Fibroblast of upper back skin (primary cell): Measurements from ENCODE around the gene USB1.

ENCODE experiments used
- DNase-seq: peaks from one replicate; pipeline ENCODE4 v3.0.0-alpha.2; 2013

The USB1 gene

DNA sequence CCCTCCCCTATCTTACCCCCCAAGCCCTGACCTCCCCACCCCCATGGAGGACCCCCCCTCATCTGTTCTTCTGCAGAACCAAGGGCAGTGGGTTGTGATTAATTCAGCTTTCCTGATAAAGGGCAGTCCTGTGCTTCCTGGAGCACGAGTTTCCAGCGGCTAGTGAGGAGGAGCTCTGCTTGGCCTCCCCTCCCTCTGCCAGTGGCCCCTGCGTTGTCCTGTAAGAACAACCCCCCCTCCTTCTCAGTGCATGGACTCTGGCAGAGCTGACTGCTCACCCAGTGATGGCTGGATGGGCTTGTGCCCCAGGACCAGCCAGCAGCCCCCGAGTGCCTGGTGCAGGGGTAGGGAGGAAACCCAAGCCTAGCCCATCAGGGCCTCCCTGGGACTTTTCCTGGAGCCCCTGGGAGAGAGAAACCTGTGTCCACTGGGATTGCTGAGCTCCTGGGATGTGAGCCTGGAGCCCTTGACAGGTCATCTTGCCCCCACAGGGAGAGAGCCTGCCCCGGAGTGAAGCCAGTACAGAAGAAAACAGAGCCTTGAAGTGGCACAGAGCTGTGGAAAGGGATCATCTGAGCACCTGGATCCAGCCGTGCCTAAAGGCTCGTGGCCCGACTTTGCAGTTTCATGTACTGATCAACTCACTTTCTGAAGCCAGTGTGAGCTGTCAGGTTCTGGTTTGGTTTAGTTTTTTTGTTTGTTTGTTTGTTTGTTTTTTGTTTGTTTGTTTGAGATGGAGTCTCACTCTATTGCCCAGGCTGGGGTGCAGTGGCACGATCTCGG, 50.8 kb downstream of the USB1 start:
- DNase-seq: no peak

DNA sequence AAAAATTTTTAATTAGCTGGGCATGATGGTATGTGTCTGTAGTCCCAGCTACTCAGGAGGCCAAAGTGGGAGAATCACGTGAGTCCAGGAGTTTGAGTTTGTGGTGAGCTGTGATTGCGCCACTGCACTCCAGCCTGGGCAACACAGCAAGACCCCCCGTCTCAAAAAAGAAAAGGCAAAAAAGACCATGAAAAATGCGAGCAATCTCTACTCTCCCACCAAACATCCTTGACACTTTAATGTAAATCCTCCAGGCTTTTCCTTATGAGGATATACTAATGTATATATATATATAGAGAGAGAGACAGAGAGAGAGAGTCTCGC, 52.4 kb downstream of the USB1 start:
- DNase-seq: no peak

DNA sequence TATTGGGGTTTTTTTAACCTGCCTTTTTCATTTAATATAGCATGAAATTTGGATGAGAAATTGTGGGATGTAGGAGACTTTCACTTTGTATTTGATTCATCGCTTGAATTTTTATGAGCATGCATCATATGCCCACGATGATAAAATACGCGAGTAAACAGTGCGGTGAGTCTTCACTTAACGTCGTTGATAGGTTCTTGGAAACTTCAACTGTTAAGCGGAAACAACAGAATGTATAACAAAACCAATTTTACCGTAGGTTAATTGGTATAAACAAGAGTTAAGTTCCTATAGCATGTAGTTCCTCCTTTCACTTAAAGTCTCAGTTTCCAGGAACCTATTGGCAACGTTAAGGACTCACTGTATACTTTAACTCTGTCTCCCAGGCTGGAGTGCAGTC, 53.1 kb downstream of the USB1 start:
- DNase-seq: no peak

DNA sequence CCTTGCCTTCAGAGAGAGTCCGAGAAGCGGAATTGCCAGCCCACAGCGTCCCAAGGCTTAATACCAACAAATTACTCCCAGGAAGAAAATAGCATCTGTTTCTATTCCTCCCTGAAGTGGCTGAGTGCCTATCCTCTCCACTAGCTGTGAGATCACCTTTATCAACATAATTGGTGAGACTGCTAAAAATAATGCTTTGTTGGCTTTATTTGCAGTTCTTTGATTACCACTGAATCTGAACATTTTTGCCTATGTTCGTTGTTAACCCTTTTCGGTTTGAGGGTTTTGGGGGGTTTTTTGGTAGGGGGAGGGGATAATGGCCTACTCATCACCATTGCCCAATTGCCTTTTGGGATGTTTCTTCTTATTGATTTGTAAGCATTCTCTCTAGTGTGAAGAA, 55.4 kb downstream of the USB1 start:
- DNase-seq: no peak

DNA sequence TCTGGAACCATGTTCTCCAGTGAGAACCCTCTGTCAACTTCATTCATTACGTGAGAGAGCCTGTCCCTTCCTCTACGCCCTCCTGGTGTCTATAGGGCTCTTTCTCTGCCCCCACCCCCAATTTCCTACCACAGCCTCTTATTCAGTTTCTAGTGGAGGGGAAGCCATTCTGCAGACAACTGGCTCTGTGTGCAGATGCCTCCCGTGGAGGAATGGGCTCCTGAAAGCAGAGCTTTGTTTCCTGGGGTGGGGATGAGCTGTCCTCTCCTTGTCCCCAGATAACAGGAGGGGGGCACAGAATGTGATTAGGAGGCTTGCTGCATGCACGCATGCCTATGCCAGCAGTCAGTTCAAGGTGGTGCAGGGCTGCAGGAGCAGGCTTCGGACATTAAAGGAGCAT, 55.9 kb downstream of the USB1 start:
- DNase-seq: no peak

DNA sequence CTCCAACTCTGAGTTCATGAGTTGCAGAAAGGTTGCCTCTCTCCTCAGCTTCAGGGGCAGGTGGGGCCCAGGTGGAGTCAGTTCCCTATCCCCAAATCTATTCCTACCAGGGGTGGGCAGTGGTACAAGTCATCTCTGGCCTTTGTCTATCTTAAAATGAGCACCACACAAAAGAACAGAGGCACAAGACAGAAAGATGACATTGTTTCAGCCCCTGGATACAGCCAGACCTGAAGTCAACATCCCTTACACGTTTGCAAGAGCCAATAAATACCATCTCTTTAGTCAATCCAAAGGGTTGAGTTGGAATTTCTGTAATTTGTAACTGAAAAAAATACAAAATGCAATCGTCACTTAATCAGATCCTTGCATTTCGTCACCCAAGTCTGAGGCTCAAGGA, 56.6 kb downstream of the USB1 start:
- DNase-seq: no peak

DNA sequence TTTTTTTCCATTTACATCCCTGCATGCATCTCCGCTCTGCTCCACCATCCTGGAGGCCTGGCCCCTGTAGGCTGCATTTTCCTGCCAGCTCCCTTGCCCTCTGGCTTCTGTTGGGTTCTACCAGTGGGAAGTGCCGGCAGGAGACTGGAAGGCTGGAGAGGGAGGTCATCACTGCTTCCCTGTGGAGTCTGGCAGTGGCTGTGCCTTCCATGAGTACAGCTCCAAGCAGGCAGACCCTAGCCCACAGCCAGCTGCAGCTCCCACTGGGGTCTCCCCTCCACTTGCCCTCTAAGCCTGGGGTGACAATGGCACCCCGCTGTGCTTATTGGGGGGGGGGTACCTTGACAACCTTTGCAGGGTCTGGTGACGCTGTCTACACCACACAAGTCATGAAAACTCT, 61.6 kb downstream of the USB1 start:
- no peak for DNase-seq

DNA sequence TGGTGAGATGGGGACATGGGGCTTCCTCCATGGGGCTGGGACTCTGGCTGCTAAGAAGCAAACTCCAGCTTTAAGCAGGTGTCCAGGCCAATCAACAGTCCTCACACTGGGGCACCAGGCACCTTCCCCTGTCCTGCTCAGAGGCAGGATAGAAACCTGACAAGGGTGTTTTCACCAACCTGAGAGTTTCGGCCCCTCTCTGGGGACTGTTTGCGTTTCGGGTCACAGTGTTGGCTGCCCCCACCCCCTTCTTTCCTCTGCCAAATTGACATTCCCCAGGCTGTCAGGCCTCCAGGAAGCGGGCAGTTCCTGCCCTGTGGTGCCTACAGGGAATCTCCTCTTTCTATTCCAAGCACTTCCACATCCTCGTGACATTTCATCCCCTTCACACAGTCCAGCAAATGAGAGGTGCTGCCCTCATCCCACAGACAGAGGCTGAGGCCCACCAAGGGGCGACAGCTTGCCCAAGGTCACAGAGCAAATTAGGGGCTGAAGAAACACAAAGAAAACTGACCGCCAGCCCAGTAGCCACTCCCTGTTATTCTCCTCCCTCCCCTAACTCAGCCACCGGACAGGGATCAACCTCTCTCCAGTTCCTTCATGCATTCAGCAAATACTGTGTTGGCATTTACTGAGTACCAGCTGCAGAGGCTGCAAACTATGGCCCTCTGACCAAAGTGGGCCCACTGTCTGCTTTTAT, 62.3 kb downstream of the USB1 start:
- no peak for DNase-seq

DNA sequence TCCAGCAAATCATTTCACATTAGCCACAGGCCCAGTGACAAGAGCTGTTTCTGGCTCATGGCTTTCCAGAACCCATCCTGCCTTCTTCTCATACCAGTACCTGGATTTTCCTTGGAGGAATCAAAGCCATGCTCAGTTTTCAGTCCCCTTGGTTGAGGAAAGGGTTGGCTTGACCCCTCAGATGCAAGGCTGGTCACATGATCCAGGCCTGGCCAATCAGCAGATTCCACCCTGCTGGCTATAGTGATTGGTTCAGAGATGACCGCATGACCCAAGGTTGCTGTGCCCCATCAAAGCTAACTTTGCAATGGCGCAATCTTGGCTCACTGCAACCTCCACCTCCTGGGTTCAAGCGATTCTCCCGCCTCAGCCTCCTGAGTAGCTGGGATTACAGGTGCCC, 69.4 kb downstream of the USB1 start:
- no peak for DNase-seq
